GM12878 (cell line): Measurements from ENCODE around the gene CDC45. TPM values are rescaled to one million over a fixed set of nuclear protein-coding genes. Genes with fewer than 3 reads are reported as not detected.

Experiments
- ATAC-seq: fragments of 200-7000 bp; cut with Tn5 transposase; 3 replicates; pipeline ENCODE4 v1.9.1; 2020; ENCODE audit warnings: mild to moderate bottlenecking, moderate library complexity
- BruUV-seq: library from RNA; stranded (reverse); fragments of 400-500 nt; replicated peaks from 2 replicates; lab custom pipeline; 2021; lab: Mats Ljungman, UMichigan
- CTCF ChIA-PET: fragments of 300-600 bp; sonication (Branson Sonifier 250); formaldehyde crosslinking; extraction: SDS; loops from one replicate; lab custom pipeline; 2021; ENCODE audit warnings: inconsistent platforms; lab: Yijun Ruan, JAX
- POLR2A ChIA-PET: fragments of 350-600 bp; formaldehyde crosslinking; extraction: SDS; loops from one replicate; lab custom pipeline; 2021; ENCODE audit warnings: inconsistent platforms; lab: Charles Lee
- RAD21 ChIA-PET: fragments of 300-600 bp; sonication (Branson Sonifier 250); formaldehyde crosslinking; loops from one replicate; lab custom pipeline; 2023; ENCODE audit warnings: antibody characterized with exemption; ENCODE audit not compliant: unreplicated experiment; lab: Charles Lee
- SMC1A ChIA-PET: fragments of 300-600 bp; sonication (Branson Sonifier 250); formaldehyde crosslinking; loops from one replicate; lab custom pipeline; 2023; ENCODE audit not compliant: unreplicated experiment, uncharacterized antibody; lab: Charles Lee
- DNase-seq: peaks from one replicate; pipeline ENCODE4 v3.0.0-alpha.2; 2011; ENCODE audit warnings: low read depth, low spot score
- FAIRE-seq: peaks from 3 replicates; lab custom pipeline; 2011; peaks lifted over from hg19 to GRCh38; lab: Jason Lieb, UNC
- H2AFZ ChIP-seq: 2 replicates; pipeline ENCODE4 v1.6.0; 2011; ENCODE audit warnings: low read depth, low read length, control low read depth; ENCODE audit not compliant: control insufficient read depth
- H3K27ac ChIP-seq: 2 replicates; pipeline ENCODE4 v1.5.1; 2011; ENCODE audit warnings: control low read depth; ENCODE audit not compliant: control insufficient read depth, insufficient read depth
- H3K27me3 ChIP-seq, 2 experiments: replicated peaks in 1 of 2; 2 replicates each; pipeline versions ENCODE4 v1.6.0 to v1.6.1; 2011; ENCODE audit warnings: low read length in 1 of 2; ENCODE audit not compliant: control insufficient read depth in 2 of 2, insufficient read depth in 2 of 2
- H3K36me3 ChIP-seq, 2 experiments: 2 replicates each; pipeline ENCODE4 v1.5.1; 2011; ENCODE audit warnings: low read length in 1 of 2; ENCODE audit not compliant: control insufficient read depth in 2 of 2, insufficient read depth in 2 of 2
- H3K4me1 ChIP-seq: 2 replicates; pipeline ENCODE4 v1.6.1; 2011; ENCODE audit warnings: mild to moderate bottlenecking, low read length, moderate library complexity, mixed read lengths; ENCODE audit not compliant: control insufficient read depth, insufficient read depth
- H3K4me2 ChIP-seq: 2 replicates; pipeline ENCODE4 v1.6.0; 2011; ENCODE audit warnings: control low read depth; ENCODE audit not compliant: control insufficient read depth, insufficient read depth
- H3K4me3 ChIP-seq: fragments of 200-600 bp; sonication (generic); 2 replicates; pipeline ENCODE4 v1.5.1; 2016
- H3K79me2 ChIP-seq: 2 replicates; pipeline ENCODE4 v1.6.0; 2011; ENCODE audit warnings: low read length; ENCODE audit not compliant: control insufficient read depth, insufficient read depth
- H3K9ac ChIP-seq: 2 replicates; pipeline ENCODE4 v1.8.0; 2011; ENCODE audit warnings: low read length, control low read depth, mixed read lengths; ENCODE audit not compliant: control insufficient read depth, insufficient read depth
- H3K9me3 ChIP-seq: replicated peaks from 3 replicates; pipeline ENCODE4 v1.5.1; 2011; ENCODE audit warnings: mild to moderate bottlenecking, low read length; ENCODE audit not compliant: control insufficient read depth, insufficient read depth
- H4K20me1 ChIP-seq: 2 replicates; pipeline ENCODE4 v1.6.0; 2011; ENCODE audit not compliant: control insufficient read depth, insufficient read depth
- CBX5 ChIP-seq: sonication (generic); IDR thresholded peaks from 2 replicates; pipeline ENCODE4 v1.6.1; 2016; ENCODE audit warnings: low read depth, moderate library complexity, mild to moderate bottlenecking, inconsistent platforms
- CREB1 ChIP-seq: IDR thresholded peaks from 2 replicates; pipeline ENCODE4 v1.6.1; 2012; ENCODE audit warnings: low read depth, mild to moderate bottlenecking, inconsistent platforms
- CTCF ChIP-seq, 3 experiments: IDR thresholded peaks in 2 of 3; conservative IDR thresholded peaks in 1 of 3; 2 replicates each; pipeline ENCODE4 v1.5.1; 2011; ENCODE audit warnings: low read depth in 3 of 3, low read length in 3 of 3, mild to moderate bottlenecking in 3 of 3, control low read depth in 2 of 3, moderate library complexity in 2 of 3, inconsistent platforms in 1 of 3, mixed read lengths in 1 of 3; ENCODE audit not compliant: control insufficient read depth in 2 of 3, insufficient read depth in 1 of 3; ENCODE audit errors: extremely low read depth in 1 of 3
- MYC ChIP-seq: IDR thresholded peaks from 2 replicates; pipeline ENCODE4 v1.6.1; 2011; ENCODE audit warnings: mild to moderate bottlenecking, low read length, moderate library complexity, inconsistent platforms; ENCODE audit not compliant: insufficient read depth, insufficient replicate concordance, insufficient read length, severe bottlenecking
- NRF1 ChIP-seq: conservative IDR thresholded peaks from 2 replicates; pipeline ENCODE4 v1.6.1; 2011; ENCODE audit warnings: mild to moderate bottlenecking, low read depth, low read length, improper control_type of control experiment
- SMC3 ChIP-seq: IDR thresholded peaks from 2 replicates; pipeline ENCODE4 v1.6.1; 2011; ENCODE audit warnings: low read length, improper control_type of control experiment, borderline replicate concordance
- WGBS: methylation state at CpG from one replicate; pipeline ENCODE4 v1.1.6; 2016; ENCODE audit warnings: low lambda C conversion rate; ENCODE audit not compliant: insufficient replicate concordance, insufficient coverage; ENCODE audit errors: missing lambda C conversion rate; 5-methylcytosine and 5-hydroxymethylcytosine counted together
- in situ Hi-C: fragments of 300-500 bp; cut with MboI; formaldehyde crosslinking; loops from 9 replicates; pipeline ENCODE4 v1.14.3; 2018; ENCODE audit warnings: mixed read lengths
- intact Hi-C: fragments of 100-400 bp; cut with micrococcal nuclease; formaldehyde crosslinking; loops from one replicate; pipeline ENCODE4 v1.14.2; 2022; ENCODE audit not compliant: unreplicated experiment
- polyA plus RNA-seq, 11 experiments: library from polyadenylated mRNA; depleted of rRNA in 4 of 11; unstranded in 6 of 11; stranded (reverse) in 5 of 11; fragments of >200 nt; fragmentation: Nextera tagmentation in 4 of 11; fragmentation: Illumina TruSeq in 1 of 11; extraction: Ambion mirVana in 4 of 11; extraction: Trizol in 1 of 11; gene quantifications; 1 replicate in 1 of 11; 2 replicates in 10 of 11; pipeline versions ENCODE4 v1.2.1 to v1.2.3, GENCODE V29; 2011 to 2016; ENCODE audit warnings: inconsistent platforms in 2 of 11, missing spikeins in 2 of 11, low read depth in 1 of 11
- total RNA-seq, 4 experiments: library from RNA; depleted of rRNA in 3 of 4; stranded (reverse); fragments of >200 nt in 3 of 4; fragmentation: Illumina TruSeq in 1 of 4; extraction: Trizol in 1 of 4; gene quantifications; 2 replicates each; pipeline versions ENCODE4 v1.2.1 to v1.2.3, GENCODE V29; 2013 to 2021

The CDC45 gene
- total and polyA plus RNA-seq, 10 of the 15 experiments (the other 5 are each of a cell fraction or from before 2014, with no cell fraction given) = 40.8 to 88.5 (median 54.2) TPM

- FAIRE-seq = no peak
- ChIA-PET POLR2A (no interaction called here), RAD21 (no interaction called here), SMC1A (no interaction called here), CTCF (no interaction called here)
- Histone ChIP-seq H3K27me3 (no peaks in the 10 kb centered on the region), H3K27ac (no peak overlapping the region), H3K9ac (no peak overlapping the region), H3K79me2 (no peaks in the 10 kb centered on the region), H3K4me1 (no peaks in the 10 kb centered on the region), H3K4me2 (no peak overlapping the region), H2AFZ (no peak overlapping the region), H4K20me1 (no peaks in the 10 kb centered on the region), H3K4me3 (no peak overlapping the region), H3K9me3 (no peaks in the 10 kb centered on the region), H3K36me3 (peaks cover 17 to 26% of the 10 kb centered on the region in 2 experiments; a peak in 3 of 4 replicates)
- TF ChIP-seq NRF1 (no peak), CBX5 (no peak), MYC (no peak)
- in situ Hi-C loops (no loop called here), intact Hi-C loops (loop anchor here (2.0 kb wide), 1 partner anchor 136 kb away; no protein-coding TSS in a partner anchor)
- WGBS = 100% methylated on average over 6 of the region's 6 CpGs
- no peak for ATAC-seq
- no peak for DNase-seq
- no TSS peak for BruUV-seq
Measured at GRCh38 chr22:19494676-19495173, 15.0 kb downstream of the CDC45 start.

GRCh38 chr22:19495562-19496323, 16.0 kb downstream of the CDC45 start:
- peaks cover 17 to 27% of the 10 kb centered on the region in 2 experiments; a peak in 3 of 4 replicates for H3K36me3 ChIP-seq
- TF ChIP-seq CREB1 = no peak
- TF ChIP-seq SMC3 = peak; percentile 23; the same call in 1 of the 2 replicates
- 0 out of 6 replicates have a peak, but pooled peaks of 1 of the 3 experiments have one; percentile 4 for TF ChIP-seq CTCF (IDR thresholded peaks at IDR 0.05 in 2 of 3, conservative IDR thresholded peaks at IDR 0.05 in 1 of 3; ENCODE audit: control insufficient read depth in 2 of 3, extremely low read depth in 1 of 3, insufficient read depth in 1 of 3, low read depth in 3 of 3, low read length in 3 of 3)
- TF ChIP-seq, all 136 proteins: peak for 2
- in situ Hi-C loops = no loop called here
- Histone ChIP-seq H3K9me3 (no peaks in the 10 kb centered on the region), H3K4me1 (no peaks in the 10 kb centered on the region), H3K9ac (no peak overlapping the region), H3K4me2 (no peak overlapping the region), H3K27ac (no peak overlapping the region), H3K4me3 (no peak overlapping the region), H3K79me2 (no peaks in the 10 kb centered on the region), H2AFZ (no peak overlapping the region), H4K20me1 (no peaks in the 10 kb centered on the region), H3K27me3 (no peaks in the 10 kb centered on the region)
- ChIA-PET CTCF (interaction anchor here (0.7 to 1.3 kb wide), 2 partner anchors 127 to 134 kb away, joined by 3 to 10 read pairs; no protein-coding TSS in a partner anchor), SMC1A (interaction anchor here (1.0 kb wide), 1 partner anchor 134 kb away, joined by 3 read pairs; no protein-coding TSS in a partner anchor), RAD21 (interaction anchor here (1.0 kb wide), 1 partner anchor 134 kb away, joined by 3 read pairs; no protein-coding TSS in a partner anchor), POLR2A (no interaction called here)
- no peak for ATAC-seq
- peak; percentile 66 for FAIRE-seq
- DNase-seq = no peak
- WGBS = 69% methylated on average over 5 of the region's 5 CpGs
- no TSS peak for BruUV-seq
- intact Hi-C loops = loop anchor here (2.0 kb wide), 1 partner anchor 135 kb away; no protein-coding TSS in a partner anchor
